GM18868 (cell line): ENCODE data around the gene TCEA2.

Experiments used
- ATAC-seq: cut with Tn5 transposase; IDR thresholded peaks from one replicate; pipeline ENCODE4 v1.9.1; 2021; ENCODE audit warnings: mild to moderate bottlenecking, moderate library complexity; ENCODE audit not compliant: unreplicated experiment

Gene TCEA2

DNA sequence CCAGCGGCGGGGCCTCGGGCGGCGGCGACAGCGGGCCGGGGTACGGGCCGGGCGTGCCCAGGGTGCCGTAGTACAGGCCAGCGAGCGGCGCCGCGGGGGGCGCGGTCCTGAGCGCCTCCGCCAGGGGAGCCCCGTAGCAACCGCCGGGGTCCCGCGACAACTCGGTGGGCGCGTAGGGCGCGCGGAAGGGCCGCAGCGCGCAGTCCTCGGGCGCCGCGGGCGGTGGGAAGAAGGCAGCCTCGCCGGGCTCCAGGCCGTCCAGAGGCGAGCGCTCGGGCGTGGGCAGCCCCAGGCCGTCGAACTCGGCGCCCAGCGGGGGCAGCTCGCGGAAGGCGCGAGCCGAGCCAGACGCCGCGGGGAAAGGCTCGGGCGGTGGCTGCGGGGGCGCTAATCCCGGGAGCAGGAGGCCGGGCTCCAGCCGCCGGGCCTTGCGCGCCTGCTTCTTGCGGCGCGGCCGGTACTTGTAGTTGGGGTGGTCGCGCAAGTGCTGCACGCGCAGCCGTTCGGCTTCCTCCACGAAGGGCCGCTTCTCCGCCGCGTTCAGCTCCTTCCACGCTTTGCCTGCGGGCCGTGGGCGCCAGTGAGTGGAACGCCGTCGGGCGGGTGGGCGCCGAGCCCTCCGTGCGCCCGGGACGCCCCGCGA lies 14.5 kb upstream of the TCEA2 start:
- ATAC-seq: no peak

- no peak for ATAC-seq
These were observed 13.7 kb upstream of the TCEA2 start, which contains the start of gene SOX18 for GRCh38 chr20:64049060-64049877. Gene SOX18, minus strand, starts transcription at chr20:64049639. Its CDS starts 123 bp downstream, at chr20:64049516.

GRCh38 chr20:64049878-64050260 lies 13.1 kb upstream of the TCEA2 start:
- ATAC-seq: no peak

- ATAC-seq: no peak
These were observed 12.6 kb upstream of the TCEA2 start for GRCh38 chr20:64050261-64051032.

GRCh38 chr20:64051033-64051452 lies 12.0 kb upstream of the TCEA2 start:
- ATAC-seq: no peak

DNA sequence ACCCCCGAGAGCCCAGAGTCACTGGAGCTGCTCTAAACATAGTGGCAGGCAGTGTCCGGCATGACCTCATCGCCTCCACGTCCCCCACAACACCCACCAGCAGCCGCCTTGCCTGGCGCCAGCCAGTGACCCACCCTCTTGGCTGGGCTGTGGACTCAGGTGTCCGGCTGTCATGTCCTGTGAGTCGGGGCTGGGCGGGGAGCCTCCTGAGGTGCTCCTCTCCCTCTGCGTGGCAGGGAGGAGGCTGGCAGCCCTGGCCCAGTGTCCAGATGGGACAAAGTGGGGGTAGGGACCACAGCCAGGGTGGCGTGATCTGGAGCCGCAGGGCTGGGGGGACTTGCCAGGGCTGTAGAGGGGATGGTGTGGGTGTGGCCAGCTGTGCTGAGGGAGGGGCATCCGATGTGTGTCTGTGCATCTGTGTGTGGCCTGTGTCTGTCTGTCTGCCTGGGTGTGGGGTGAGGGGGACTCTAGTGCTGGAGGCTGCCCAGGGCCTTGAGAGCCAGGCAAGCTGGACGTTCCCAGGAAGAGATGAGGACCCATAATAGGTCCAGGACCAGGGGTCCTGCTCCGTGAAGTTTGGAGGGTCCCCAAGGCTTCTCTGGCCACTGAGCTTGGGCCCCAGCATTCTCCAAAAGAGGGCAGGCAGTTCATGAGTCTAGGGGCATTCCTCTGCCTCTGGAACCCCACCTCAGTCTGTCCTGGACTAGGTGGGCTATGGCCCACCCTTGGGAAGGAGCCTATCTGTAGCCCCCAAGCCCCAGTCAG lies 11.3 kb upstream of the TCEA2 start:
- no peak for ATAC-seq

DNA sequence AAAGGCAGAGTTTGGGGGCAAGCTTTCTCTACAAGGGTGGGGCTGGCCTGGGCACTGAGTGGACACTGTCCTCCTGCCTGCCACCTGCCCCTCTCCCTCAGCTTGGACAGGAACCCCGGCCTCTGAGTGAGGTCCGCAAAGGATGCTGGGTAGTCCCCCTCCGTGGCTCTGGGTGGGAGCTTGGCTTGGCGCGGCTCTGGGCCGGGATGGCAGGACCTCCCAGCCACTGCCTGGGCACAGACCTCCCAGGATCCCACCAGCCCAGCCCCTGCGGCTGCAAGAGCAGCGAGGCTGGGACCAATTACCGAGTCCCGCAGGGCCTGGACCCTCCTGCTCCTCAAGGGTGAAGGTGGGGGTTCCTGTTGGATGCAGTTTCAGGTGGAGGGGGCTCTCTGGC lies 10.7 kb upstream of the TCEA2 start:
- ATAC-seq: no peak

- ATAC-seq: no peak
These were observed 9.8 kb upstream of the TCEA2 start for GRCh38 chr20:64052987-64053840.

GRCh38 chr20:64053841-64054661 lies 8.9 kb upstream of the TCEA2 start:
- no peak for ATAC-seq

DNA sequence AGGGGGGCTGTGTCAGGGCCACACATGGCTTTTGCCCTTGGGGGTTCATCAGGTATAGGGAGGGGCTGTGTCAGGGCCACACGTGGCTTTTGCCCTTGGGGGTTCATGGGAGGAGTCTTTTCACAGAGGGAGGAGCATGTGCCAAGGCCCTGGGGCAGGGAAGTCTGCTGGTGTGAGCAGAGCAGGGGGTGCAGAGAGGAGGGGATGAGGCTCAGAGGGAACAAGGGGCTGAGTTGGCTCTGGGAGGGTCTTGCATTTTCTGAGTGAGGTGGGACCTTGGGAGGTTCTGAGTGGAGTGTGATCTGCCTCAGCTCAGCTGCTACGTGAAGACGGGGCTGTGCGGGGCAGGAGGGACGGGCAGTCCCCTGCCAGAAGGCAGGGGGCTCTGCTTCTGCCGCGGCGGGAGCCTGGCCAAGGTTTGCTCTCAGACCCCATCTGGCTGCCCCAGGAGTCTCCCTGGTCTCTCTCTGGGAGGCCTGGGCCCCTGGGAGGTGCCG lies 7.6 kb upstream of the TCEA2 start:
- ATAC-seq: no peak

- ATAC-seq: no peak
These were observed 6.9 kb upstream of the TCEA2 start for GRCh38 chr20:64055893-64056638.

DNA sequence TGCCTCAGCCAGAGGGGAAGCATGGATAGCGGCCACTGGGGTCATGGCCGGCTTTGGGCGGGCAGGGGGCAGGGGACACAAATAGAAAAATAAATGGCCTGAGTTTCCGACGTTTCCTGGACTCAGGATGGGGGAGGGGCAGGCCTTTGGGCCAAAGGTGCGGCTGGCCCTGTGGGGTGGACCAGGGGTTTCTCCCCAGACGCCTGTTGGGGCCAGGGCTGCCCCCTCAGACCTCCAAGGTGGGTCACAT lies 6.4 kb upstream of the TCEA2 start:
- ATAC-seq: no peak

DNA sequence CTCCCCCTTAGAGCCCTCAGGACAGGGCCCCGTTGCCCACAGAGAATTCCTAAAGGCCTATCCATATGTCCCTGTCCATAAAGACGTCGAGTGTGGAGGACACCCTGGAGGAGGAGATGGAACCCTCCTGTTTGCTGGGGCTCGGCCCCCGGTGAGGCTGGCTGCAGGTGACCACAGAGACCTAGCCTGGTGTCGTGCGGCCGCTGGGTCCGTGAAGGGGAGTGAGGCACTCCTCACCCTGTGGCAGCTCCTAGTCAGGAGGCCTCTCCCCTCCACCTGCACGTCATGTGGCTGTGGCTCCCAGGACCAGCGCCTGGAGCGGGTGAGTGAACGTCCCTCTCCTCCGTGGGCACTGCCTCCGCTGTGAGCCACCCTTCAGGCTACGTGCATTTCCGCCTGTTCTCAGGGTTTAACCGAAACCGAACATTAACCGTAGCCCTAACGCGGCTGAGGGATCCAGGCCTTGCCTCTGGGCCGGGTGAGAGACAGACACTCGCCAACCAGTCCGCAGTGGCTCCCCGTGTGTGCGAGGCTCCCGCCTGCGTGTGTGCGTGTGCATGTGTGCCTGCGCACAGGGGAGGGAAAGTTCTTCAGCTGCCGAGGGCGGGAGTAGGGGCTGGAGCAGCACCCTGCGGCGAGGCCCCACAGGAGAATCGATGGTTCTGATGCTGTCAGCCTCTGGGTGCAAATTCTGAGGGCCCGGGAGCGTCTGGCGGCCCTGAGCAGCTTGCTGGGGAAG lies 5.9 kb upstream of the TCEA2 start:
- ATAC-seq: peak; percentile 30

DNA sequence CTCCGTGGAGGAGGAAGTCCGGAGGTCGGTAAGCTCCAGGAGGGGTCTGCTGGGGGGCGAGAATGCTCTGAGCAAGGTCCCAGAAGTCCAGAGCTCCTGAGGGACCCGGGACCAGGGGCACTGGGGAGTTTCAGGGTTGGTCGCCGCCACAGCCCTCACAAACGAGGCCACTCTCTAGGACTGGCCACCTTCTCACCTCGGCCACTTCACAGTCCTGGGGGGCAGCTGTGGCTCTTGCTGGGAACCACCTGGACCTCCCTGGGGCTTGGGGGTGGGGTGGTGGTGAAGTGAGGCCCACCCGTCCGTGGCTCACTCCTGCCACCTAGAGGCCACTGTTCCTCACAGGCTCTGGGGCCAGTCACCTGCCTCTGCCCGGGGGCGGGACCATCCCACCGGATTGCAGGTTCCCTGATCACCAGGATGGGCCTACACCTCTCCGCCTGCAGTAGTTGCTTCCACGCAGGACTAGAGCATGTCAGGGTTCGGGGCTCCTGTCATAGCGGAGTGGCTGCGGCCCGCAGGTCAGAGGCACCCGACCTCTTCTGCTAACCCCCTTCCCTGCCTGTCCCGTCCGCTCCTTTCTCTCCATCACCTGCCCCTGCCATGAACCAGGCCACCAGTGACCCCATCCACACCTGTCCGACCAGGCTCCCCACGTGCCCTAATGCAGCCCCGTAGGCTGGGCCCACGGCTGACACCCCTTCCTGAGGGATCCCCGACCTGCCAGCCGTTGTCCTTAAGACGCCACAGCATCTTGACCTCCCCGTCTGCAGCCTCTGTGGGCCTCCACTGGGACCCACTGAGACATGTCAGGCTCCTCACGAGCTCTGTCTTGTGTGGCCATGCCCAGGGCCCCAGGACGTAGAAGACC lies 5.1 kb upstream of the TCEA2 start:
- peak; percentile 56 for ATAC-seq

GRCh38 chr20:64058536-64058935 lies 4.5 kb upstream of the TCEA2 start:
- no peak for ATAC-seq

DNA sequence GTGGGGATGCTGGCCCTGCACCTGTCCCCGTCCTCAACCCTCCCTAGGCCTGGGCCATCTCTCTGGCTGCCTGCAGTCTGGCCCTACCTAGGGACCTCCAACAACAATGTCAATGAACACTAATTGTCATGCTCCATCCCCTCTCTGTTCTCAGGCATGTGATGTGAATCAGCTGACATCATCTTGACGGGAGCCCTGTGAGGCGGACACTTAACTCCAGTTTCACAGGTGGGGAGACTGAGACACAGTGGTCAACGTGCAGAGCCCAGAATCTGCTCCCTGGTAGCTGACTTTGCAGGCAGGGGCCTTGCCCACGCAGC lies 762 bp upstream of the TCEA2 start:
- no peak for ATAC-seq
